ENCODE data around the gene HTRA3. TPM values are rescaled to one million over a fixed set of nuclear protein-coding genes. Genes with fewer than 3 reads are reported as not detected.

Gene HTRA3
- total RNA-seq, 1 donor from 2014 or later, result not detected

- Mint-ChIP-seq H3K36me3 (ENCODE audit: low read depth) (no peaks in the 10 kb centered on the region), H3K9me3 (no peaks in the 10 kb centered on the region), H3K4me3 (no peak overlapping the region), H3K27ac (no peak overlapping the region), H3K27me3 (no peaks in the 10 kb centered on the region), H3K4me1 (no peaks in the 10 kb centered on the region)
- DNase-seq, result no peak
- intact Hi-C loops (cut with micrococcal nuclease), result no loop called here
These were observed 83.7 kb downstream of the HTRA3 start for GRCh38 chr4:8353158-8353669.

GRCh38 chr4:8353912-8354453 lies 84.4 kb downstream of the HTRA3 start:
- DNase-seq, result no peak
- Mint-ChIP-seq H3K27ac (no peak overlapping the region), H3K4me3 (no peak overlapping the region), H3K4me1 (no peaks in the 10 kb centered on the region), H3K36me3 (ENCODE audit: low read depth) (no peaks in the 10 kb centered on the region), H3K9me3 (no peaks in the 10 kb centered on the region), H3K27me3 (no peaks in the 10 kb centered on the region)
- intact Hi-C loops (cut with micrococcal nuclease), result no loop called here

GRCh38 chr4:8355306-8355705 lies 85.8 kb downstream of the HTRA3 start:
- H3K9me3 Mint-ChIP-seq, result no peaks in the 10 kb centered on the region
- H3K27me3 Mint-ChIP-seq, result no peaks in the 10 kb centered on the region
- no peak overlapping the region for H3K4me3 Mint-ChIP-seq
- H3K36me3 Mint-ChIP-seq (ENCODE audit: low read depth), result no peaks in the 10 kb centered on the region
- H3K4me1 Mint-ChIP-seq, result no peaks in the 10 kb centered on the region
- H3K27ac Mint-ChIP-seq, result no peak overlapping the region
- DNase-seq, result no peak
- intact Hi-C loops (cut with micrococcal nuclease), result no loop called here

GRCh38 chr4:8355864-8356565 lies 86.5 kb downstream of the HTRA3 start:
- H3K9me3 Mint-ChIP-seq, result no peaks in the 10 kb centered on the region
- no peaks in the 10 kb centered on the region for H3K36me3 Mint-ChIP-seq (ENCODE audit: low read depth)
- intact Hi-C loops (cut with micrococcal nuclease), result no loop called here
- no peak for DNase-seq
- no peak overlapping the region for H3K27ac Mint-ChIP-seq
- no peak overlapping the region for H3K4me3 Mint-ChIP-seq
- H3K4me1 Mint-ChIP-seq, result no peaks in the 10 kb centered on the region
- H3K27me3 Mint-ChIP-seq, result no peaks in the 10 kb centered on the region

Other genes with a start within 250 kb of the HTRA3 start
- gene ABLIM2, start 110.9 kb upstream of the HTRA3 start, total RNA-seq, result 0.28 and 0.63 TPM in 2 replicates
- gene SH3TC1, start 70.5 kb upstream of the HTRA3 start, total RNA-seq, result 16.0 and 20.9 TPM in 2 replicates
- 20.5 and 23.0 TPM in 2 replicates for gene ACOX3, start 171.0 kb downstream of the HTRA3 start, total RNA-seq
- 35.7 and 38.5 TPM in 2 replicates for gene TRMT44, start 171.0 kb downstream of the HTRA3 start, total RNA-seq

All from activated CD4-positive, alpha-beta T cell treated with anti-CD3 and anti-CD28 coated beads, Interleukin-2, amount 10 ng/mL, durations not matched to agents 24 days and 14 days (primary cell).